ENCODE data around the gene CROCC2.

The CROCC2 gene

DNA sequence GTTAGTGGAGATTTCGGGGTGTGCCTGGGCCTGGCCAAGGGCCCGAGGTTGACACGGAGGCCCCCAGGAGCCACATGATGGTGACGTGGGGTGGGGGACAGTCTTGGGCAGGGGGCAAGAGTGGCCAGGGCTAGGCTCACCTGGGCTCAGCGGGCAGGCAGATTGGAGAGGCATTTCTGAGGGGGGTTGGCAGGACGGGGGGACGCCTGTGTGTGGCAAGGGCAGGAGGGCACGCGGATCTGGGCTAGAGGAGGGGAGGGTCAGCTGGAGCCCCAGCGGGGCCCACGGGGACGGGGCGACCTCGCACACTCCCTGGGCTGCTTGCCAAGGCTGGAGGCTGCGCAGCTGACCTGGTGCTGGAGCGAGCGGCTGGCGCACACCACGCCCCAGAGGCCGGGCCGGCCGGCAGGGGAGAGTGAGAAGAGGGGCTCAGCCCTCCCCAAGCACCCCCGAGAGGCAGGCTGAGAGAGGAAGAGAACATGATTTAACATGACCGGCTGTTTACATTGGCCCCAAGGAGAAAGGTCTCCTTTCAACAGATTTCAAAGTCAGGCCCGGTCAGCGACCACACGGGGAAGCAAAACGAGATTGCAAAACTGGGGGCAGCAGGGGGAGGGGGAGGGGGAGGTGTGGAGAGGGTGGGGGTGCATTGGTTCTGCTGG is 54.3 kb downstream of the CROCC2 start:
- DNase-seq (ENCODE audit: low read depth in 2 of 2) = peak; percentile 49 to 80
- TF ChIP-seq, protein P1, sequence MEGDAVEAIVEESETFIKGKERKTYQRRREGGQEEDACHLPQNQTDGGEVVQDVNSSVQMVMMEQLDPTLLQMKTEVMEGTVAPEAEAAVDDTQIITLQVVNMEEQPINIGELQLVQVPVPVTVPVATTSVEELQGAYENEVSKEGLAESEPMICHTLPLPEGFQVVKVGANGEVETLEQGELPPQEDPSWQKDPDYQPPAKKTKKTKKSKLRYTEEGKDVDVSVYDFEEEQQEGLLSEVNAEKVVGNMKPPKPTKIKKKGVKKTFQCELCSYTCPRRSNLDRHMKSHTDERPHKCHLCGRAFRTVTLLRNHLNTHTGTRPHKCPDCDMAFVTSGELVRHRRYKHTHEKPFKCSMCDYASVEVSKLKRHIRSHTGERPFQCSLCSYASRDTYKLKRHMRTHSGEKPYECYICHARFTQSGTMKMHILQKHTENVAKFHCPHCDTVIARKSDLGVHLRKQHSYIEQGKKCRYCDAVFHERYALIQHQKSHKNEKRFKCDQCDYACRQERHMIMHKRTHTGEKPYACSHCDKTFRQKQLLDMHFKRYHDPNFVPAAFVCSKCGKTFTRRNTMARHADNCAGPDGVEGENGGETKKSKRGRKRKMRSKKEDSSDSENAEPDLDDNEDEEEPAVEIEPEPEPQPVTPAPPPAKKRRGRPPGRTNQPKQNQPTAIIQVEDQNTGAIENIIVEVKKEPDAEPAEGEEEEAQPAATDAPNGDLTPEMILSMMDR (IDR thresholded peaks at IDR 0.05; ENCODE audit: low read depth, low read length) = no peak
- no peak overlapping the region for H3K4me3 ChIP-seq (replicated peaks in 1 of 2; ENCODE audit: low read depth in 2 of 2, low read length in 2 of 2)

DNA sequence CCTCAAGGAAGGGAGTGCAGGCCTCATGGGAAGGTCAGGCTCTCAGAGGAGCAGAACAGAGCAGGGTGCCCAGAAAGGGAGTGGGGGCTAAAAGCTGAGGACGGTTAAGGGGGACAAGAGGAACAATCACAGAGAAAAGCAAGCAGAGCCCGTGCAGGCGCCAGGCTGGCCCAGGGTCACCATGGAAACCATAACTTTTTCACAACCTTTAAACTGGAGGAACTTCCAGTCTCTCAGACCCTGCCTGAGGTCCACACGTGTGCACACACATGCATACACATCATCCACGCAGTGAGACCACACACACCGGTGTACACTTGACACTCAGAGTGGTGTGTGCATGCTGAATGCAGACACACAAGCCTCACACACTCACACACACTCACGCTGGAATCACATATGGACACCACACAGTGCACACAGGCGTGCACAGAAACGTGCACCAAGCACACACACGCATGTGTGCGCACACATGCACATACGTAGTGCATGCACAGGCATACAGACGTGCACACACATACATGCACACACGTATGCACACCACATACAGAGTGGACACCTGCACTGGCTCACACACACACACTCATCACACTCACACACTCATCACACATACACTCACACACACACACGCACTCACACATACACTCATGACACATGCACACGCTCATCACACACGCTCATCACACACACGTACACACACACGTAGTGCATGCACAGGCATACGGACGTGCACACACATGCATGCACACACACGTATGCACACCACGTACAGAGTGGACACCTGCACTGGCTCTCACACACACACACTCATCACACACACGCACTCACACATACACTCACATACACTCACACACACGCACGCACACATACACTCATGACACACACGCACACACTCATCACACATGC is 55.1 kb downstream of the CROCC2 start:
- TF ChIP-seq, protein P1 (IDR thresholded peaks at IDR 0.05; ENCODE audit: low read depth, low read length) = no peak
- peak; percentile 36 to 61 for DNase-seq (ENCODE audit: low read depth in 2 of 2)

DNA sequence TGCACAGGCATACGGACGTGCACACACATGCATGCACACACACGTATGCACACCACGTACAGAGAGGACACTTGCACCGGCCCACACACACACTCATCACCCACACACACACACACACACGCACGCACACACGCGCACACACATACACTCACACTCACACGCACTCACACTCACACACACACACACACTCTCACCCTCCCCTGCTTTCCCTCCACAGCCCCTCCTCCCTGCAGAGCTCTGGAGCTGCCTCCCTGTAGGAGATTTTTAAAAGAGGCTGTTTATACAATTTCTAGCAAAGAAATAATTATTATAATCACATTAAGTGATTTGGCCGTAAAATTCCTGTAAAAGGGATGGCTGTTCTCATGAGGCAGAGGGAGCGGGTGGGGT is 55.8 kb downstream of the CROCC2 start:
- DNase-seq (ENCODE audit: low read depth in 2 of 2) = no peak
- TF ChIP-seq, protein P1 (IDR thresholded peaks at IDR 0.05; ENCODE audit: low read depth, low read length) = no peak

More for the DNA sequence above, 55.1 kb downstream of the CROCC2 start:
- no peak overlapping the region for H3K4me3 ChIP-seq (replicated peaks in 1 of 2; ENCODE audit: low read depth in 2 of 2, low read length in 2 of 2)

DNA sequence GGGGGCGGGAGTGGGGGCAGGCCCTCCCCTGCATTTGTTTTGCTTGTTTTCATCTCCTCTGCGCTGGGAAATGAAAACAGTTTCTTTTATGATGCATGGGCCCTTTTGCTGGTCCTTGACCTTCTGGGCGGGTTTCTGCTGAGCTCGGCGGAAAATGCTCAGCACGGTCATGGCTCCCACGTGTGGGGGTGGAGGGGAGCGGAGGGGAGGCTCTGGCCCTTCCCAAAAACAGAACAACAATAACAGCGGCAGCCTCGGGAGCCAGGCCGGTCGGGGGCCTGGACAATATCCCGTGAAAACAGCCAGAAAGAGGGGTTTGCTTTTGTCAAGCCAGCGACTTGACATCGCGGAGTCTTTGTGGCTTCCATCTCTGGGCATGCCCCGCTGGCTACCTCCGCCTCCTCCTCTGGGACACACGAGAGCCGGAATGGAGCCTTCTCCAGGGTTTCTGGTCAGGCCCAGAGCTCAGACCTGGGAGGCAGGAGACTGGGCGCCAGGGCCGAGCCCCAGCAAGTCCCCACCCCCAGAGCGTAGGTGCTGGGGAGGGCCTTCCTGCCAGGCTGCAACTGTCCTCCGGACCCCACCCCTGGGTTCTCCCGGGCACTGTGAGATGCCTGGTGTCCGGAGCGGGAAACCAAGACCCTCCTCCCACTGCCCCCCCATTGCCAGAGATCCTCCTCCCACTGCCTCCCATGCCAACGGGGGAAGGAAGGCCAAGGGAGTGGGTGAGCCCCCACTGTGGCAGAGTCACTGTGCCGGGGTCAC is 56.3 kb downstream of the CROCC2 start:
- H3K4me3 ChIP-seq (replicated peaks in 1 of 2; ENCODE audit: low read depth in 2 of 2, low read length in 2 of 2) = no peak overlapping the region
- peak; percentile 34 to 70 for DNase-seq (ENCODE audit: low read depth in 2 of 2)
- TF ChIP-seq, protein P1 (IDR thresholded peaks at IDR 0.05; ENCODE audit: low read depth, low read length) = no peak

More for the DNA sequence above, 55.8 kb downstream of the CROCC2 start:
- no peak overlapping the region for H3K4me3 ChIP-seq (replicated peaks in 1 of 2; ENCODE audit: low read depth in 2 of 2, low read length in 2 of 2)

DNA sequence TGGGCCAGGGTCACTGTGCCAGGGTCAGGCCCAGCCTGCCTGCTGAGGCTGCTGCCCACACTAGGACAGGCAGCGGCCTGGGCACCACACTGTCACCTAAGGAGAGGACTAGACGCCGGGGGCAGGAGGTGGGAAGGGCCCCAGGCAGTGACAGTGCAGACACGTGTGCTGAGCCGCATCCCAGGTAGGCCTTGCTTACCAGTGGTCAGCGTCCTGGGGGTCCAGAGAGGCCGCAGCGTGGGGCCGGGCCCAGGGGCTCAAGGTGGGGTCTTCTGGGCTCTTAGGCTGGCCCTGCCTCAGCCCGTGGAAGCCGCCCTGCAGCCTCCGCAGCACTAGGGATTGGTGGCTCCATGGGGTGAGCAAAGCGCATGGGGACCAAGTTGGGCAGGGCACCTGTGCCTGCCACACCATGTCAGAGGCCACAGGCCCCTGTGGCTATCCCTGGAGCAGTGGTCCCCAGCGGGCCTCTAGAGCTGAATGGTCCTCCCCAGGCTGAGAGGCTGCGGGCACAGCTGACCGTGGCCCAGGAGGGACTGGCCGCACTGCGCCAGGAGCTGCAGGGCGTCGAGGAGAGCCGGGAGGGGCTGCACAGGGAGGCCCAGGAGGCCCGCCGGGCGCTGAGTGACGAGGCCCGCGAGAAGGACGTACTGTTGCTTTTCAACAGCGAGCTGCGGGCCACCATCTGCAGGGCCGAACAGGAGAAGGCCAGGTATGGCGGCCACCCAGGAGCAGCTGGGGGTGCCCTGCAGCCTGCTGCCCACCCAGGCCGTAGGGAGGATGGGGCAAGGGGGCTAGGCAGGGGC is 57.1 kb downstream of the CROCC2 start:
- H3K4me3 ChIP-seq (replicated peaks in 1 of 2; ENCODE audit: low read depth in 2 of 2, low read length in 2 of 2) = no peak overlapping the region
- no peak for DNase-seq (ENCODE audit: low read depth in 2 of 2)
- TF ChIP-seq, protein P1 (IDR thresholded peaks at IDR 0.05; ENCODE audit: low read depth, low read length) = no peak

All from cardiac fibroblast (primary cell).